ENCODE measurements around the gene ATAD3A. TPM values are rescaled to one million over a fixed set of nuclear protein-coding genes. Genes with fewer than 3 reads are reported as not detected.

Gene ATAD3A
- total RNA-seq, 4 donors from 2014 or later: 1.8 to 14.8 (median 11.7) TPM

- no peaks in the 10 kb centered on the region for H3K4me1 ChIP-seq
- H3K4me3 ChIP-seq: no peak overlapping the region
- no peaks in the 10 kb centered on the region for H3K9me3 ChIP-seq
- DNase-seq: no peak
- H3K27ac ChIP-seq: no peak overlapping the region
- no peaks in the 10 kb centered on the region for H3K27me3 ChIP-seq
- no peak for TF ChIP-seq POLR2A (IDR thresholded peaks at IDR 0.05)
- TF ChIP-seq CTCF (IDR thresholded peaks at IDR 0.05): no peak
- H3K36me3 ChIP-seq: no peaks in the 10 kb centered on the region
- intact Hi-C loops (cut with DNase I; ENCODE audit: low total_unique reads): no loop called here
These were observed 57.4 kb downstream of the ATAD3A start for GRCh38 chr1:1569341-1569740.

DNA sequence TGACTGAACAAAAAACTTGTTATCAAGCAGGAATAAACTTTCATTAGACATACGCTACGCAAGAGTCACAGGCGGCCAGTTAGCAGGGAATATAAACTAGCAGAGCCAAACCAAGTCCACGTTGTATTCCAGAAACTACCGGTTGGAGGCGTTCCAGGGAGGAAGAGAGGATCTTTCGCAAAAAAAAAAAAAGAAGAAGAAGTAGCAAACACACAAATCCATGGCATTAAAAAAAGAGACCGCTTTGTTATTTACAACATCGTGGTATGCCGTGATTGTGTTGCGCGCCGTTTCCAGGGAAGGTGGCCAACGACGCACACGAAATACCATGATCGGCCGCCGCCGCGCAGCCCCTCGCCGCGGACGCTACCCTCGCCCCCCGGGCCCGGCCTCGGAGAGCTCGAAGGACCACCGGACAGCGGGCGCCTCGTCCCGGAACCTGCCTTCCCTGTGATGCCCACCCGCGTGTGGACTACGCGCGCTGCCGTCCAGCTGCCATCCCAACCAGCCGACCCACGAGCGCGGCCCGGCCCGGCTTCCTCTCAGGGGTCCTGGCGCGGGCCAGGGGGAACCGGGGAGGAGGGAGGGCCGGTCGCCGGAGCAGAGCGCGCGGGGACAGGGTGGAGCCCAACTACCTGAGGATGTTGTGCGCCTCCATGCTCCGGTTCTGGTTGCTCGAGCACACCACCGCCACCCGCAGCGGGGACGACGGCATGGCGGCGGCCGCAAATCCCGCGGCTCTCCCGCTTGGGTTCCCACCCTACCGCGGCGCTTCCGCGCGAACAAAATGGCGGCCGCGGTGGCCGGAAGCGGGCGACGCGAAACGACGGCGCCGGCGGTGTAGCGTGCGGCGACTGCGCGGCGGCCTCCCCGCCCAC, 62.1 kb downstream of the ATAD3A start:
- no peak for DNase-seq
- H3K27ac ChIP-seq: peak overlapping the region; percentile 92 to 98
- H3K4me1 ChIP-seq: no peaks in the 10 kb centered on the region
- intact Hi-C loops (cut with DNase I; ENCODE audit: low total_unique reads): no loop called here
- TF ChIP-seq CTCF (IDR thresholded peaks at IDR 0.05) (no peak), POLR2A (IDR thresholded peaks at IDR 0.05) (no peak)
- H3K27me3 ChIP-seq: no peaks in the 10 kb centered on the region
- no peaks in the 10 kb centered on the region for H3K36me3 ChIP-seq
- H3K4me3 ChIP-seq: peak overlapping the region; percentile 84 to 96
- no peaks in the 10 kb centered on the region for H3K9me3 ChIP-seq

DNA sequence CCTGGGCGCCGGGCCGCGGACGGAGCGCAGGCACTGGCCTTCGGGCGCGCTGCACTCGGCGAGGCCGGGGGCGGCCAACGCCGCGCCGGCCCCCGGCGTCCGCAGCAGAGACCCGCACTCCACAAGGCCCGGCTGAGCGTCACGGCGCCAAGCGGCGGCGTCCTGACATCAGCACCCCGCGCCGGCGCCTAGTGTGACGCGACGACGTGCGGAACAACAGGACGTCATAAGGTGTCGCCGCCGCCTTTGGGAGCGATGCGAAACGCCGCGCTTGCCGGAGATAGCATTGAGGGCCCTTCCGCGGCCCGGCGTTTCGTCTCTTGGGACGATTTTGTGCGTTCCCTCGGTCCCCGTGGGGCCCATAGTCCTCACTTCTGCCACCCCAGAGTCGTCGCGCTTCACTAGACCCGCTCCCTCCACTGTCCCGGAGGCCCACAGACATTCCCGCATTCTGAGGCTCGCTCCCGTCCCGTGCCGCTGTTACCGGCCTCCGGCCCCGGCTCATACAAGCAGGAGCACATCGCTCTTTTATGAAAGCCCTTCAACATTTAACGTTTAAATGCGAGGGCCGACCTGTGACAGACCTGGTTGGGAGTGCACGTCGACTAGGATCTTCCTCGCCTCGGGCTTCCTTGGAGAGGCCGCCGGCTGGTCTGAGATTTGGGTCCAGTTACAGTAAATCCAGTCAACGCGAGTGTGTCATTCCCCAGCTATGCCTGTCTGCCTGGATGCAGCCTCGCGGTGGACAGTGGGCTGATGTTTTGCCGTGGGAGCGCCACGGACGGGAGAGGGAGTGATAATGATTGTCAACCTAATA, 63.0 kb downstream of the ATAD3A start, which contains the start of gene SSU72:
Gene SSU72, minus strand, starts transcription at position 143 of the 817 bp plus-strand sequence. CDS start 306 bp downstream, outside the sequence.
- intact Hi-C loops (cut with DNase I; ENCODE audit: low total_unique reads): no loop called here
- H3K27ac ChIP-seq: peak within 1 kb of the TSS; percentile 92 to 98
- no peaks in the 10 kb centered on the region for H3K4me1 ChIP-seq
- no peaks in the 10 kb centered on the region for H3K27me3 ChIP-seq
- peak within 1 kb of the TSS; percentile 84 to 96 for H3K4me3 ChIP-seq
- no peaks in the 10 kb centered on the region for H3K36me3 ChIP-seq
- TF ChIP-seq POLR2A (IDR thresholded peaks at IDR 0.05): peak; percentile 64 to 94
- TF ChIP-seq CTCF (IDR thresholded peaks at IDR 0.05): peak in 1 of 4 experiments; percentile 36
- no peaks in the 10 kb centered on the region for H3K9me3 ChIP-seq
- DNase-seq: peak; percentile 89 to 91

DNA sequence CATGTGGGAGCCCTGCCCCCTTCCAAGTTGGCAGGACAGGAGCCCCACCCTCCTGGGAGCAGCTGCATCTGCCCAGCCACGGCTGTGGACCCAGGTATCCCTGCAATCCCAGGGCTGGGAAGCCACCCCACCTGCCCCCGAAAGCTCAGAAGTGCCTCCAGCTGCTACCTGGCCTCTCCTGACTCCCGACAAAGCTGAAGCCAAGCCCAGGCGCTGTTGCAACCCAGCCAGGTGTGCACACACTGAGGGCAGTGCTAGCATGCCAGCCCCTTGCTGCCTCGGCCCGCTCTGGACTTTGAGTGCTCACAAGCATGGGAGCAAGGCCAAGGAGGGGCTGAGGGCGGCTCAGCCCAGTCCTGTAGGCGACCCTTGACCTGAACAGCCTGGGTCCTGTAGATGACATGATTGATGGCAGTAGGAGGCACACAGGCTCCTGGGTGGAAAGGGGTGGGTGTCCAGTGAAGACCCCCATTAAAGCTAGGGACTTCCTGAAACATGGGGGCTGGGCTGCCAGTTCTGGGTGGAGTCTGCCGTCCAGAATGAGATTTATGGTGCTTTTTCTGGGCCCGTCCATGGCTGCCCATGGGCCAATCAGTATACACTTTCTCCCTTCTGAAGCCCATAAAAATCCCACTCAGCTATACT, 65.5 kb downstream of the ATAD3A start:
- Histone ChIP-seq H3K4me1 (no peaks in the 10 kb centered on the region), H3K9me3 (no peaks in the 10 kb centered on the region)

More for the DNA sequence above, 65.5 kb downstream of the ATAD3A start:
- intact Hi-C loops (cut with DNase I; ENCODE audit: low total_unique reads): no loop called here
- Histone ChIP-seq H3K4me3 (no peak overlapping the region), H3K36me3 (no peaks in the 10 kb centered on the region), H3K27me3 (no peaks in the 10 kb centered on the region), H3K27ac (no peak overlapping the region)
- no peak for DNase-seq
- TF ChIP-seq POLR2A (IDR thresholded peaks at IDR 0.05): no peak
- TF ChIP-seq CTCF (IDR thresholded peaks at IDR 0.05): no peak

Measured in uterus (tissue), 4 donors.